Fibroblast of mammary gland (primary cell): ENCODE results near the gene MALT1.
"Not testable (repeated sequence)": the region's sequence is repeated elsewhere in the genome, so short reads cannot be mapped to it uniquely, and the experiment has no call there.

Experiments
- DNase-seq: peaks from one replicate; pipeline ENCODE4 v3.0.0-alpha.2; 2010; ENCODE audit warnings: low read depth
- H3K4me3 ChIP-seq: 2 replicates; pipeline ENCODE4 v1.5.1; 2011; ENCODE audit warnings: low read depth, mild to moderate bottlenecking, low read length, moderate library complexity; ENCODE audit not compliant: control insufficient read depth
- CTCF ChIP-seq: conservative IDR thresholded peaks from 2 replicates; pipeline ENCODE4 v1.5.1; 2011; ENCODE audit warnings: low read depth, low read length, inconsistent platforms; ENCODE audit not compliant: control insufficient read depth, insufficient read depth

Gene MALT1

GRCh38 chr18:58766946-58767345, 95.7 kb downstream of the MALT1 start:
- H3K4me3 ChIP-seq = no peak overlapping the region
- no peak for DNase-seq
- TF ChIP-seq CTCF = no peak

- peak overlapping the region; percentile 4 for H3K4me3 ChIP-seq
- peak; percentile 58 for TF ChIP-seq CTCF
- DNase-seq = peak; percentile 37
Measured at GRCh38 chr18:58768293-58768974, 97.2 kb downstream of the MALT1 start.

GRCh38 chr18:58769321-58769720, 98.1 kb downstream of the MALT1 start:
- TF ChIP-seq CTCF = no peak
- no peak for DNase-seq

GRCh38 chr18:58770601-58771000, 99.3 kb downstream of the MALT1 start:
- TF ChIP-seq CTCF = no peak
- no peak overlapping the region for H3K4me3 ChIP-seq
- no peak for DNase-seq

More at GRCh38 chr18:58769321-58769720, 98.1 kb downstream of the MALT1 start:
- no peak overlapping the region for H3K4me3 ChIP-seq

GRCh38 chr18:58772161-58772560, 100.9 kb downstream of the MALT1 start:
- no peak for DNase-seq

GRCh38 chr18:58776084-58776483, 104.8 kb downstream of the MALT1 start:
- DNase-seq = no peak
- no peak overlapping the region for H3K4me3 ChIP-seq
- TF ChIP-seq CTCF = no peak

More at GRCh38 chr18:58772161-58772560, 100.9 kb downstream of the MALT1 start:
- H3K4me3 ChIP-seq = no peak overlapping the region
- no peak for TF ChIP-seq CTCF

GRCh38 chr18:58776541-58776940, 105.3 kb downstream of the MALT1 start:
- DNase-seq = not testable (repeated sequence)

More at GRCh38 chr18:58776541-58776940, 105.3 kb downstream of the MALT1 start:
- not testable (repeated sequence) for H3K4me3 ChIP-seq
